Measurements from ENCODE around the gene CD300A.
A peak's percentile ranks its signal among the peaks of the same experiment; 100 is the strongest.

CD300A gene

GRCh38 chr17:74441537-74441936 is 24.9 kb upstream of the CD300A start:
- DNase-seq, result no peak

- DNase-seq, result no peak
These were observed 24.2 kb upstream of the CD300A start for GRCh38 chr17:74442291-74442669.

GRCh38 chr17:74442670-74443515 is 23.5 kb upstream of the CD300A start:
- DNase-seq, result peak; percentile 91

DNA sequence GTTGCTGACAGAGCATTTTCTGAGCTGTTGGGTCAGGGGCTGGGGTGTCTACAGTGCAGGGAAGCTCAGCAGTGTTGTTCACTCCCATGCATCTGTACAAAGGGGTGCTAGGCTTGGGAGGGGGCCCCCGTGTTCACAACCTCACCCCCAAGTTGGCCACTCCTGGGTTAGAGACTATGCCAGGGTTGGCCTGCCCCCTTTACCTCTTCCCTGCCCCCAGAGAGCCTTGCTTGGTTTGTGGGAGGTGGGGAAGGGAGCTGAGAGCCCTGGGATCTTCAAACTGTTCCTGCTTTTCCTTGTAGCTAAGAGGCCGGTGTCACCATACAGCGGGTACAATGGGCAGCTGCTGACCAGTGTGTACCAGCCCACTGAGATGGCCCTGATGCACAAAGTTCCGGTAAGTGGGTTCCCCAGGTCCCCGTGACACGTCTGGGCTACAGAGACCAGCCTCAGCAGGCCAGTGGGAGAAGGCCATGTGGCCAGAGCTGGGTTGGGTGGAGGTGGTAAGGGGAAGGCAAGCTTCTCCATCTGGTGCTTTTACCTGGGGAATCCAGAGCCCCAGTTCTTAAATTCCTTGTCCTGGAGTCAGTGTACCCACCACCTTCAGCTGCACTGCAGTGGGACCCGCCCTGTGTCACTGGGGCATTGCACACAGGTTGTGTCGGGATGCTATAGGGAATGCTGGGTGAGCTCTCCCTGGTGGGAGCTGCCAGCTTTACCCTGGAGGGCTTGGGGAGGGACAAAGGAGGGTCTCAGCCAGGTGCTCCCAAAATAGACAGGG is 22.7 kb upstream of the CD300A start:
- DNase-seq, result no peak

DNA sequence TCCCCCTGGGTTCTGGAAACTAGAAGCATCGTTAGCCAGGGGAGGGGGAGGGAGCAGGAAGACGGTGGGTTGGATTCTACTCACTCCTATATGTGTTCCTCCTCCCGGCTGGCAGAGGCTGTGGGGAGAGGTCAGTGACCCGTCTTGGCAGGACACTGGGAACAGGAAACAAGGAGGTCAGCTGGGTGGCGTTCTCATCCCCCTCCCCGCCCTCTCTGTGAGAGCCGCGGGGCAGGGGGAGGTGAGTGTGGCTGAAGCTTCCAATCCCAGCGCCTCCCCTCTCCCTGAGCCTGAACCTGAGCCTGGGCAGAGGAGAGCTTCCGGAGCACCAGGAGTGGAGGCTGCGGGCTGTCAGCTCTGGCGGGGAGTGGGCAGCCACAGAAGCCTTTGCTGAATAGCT is 22.0 kb upstream of the CD300A start:
- DNase-seq, result no peak

- no peak for DNase-seq
These were observed 21.3 kb upstream of the CD300A start for GRCh38 chr17:74445158-74445557.

DNA sequence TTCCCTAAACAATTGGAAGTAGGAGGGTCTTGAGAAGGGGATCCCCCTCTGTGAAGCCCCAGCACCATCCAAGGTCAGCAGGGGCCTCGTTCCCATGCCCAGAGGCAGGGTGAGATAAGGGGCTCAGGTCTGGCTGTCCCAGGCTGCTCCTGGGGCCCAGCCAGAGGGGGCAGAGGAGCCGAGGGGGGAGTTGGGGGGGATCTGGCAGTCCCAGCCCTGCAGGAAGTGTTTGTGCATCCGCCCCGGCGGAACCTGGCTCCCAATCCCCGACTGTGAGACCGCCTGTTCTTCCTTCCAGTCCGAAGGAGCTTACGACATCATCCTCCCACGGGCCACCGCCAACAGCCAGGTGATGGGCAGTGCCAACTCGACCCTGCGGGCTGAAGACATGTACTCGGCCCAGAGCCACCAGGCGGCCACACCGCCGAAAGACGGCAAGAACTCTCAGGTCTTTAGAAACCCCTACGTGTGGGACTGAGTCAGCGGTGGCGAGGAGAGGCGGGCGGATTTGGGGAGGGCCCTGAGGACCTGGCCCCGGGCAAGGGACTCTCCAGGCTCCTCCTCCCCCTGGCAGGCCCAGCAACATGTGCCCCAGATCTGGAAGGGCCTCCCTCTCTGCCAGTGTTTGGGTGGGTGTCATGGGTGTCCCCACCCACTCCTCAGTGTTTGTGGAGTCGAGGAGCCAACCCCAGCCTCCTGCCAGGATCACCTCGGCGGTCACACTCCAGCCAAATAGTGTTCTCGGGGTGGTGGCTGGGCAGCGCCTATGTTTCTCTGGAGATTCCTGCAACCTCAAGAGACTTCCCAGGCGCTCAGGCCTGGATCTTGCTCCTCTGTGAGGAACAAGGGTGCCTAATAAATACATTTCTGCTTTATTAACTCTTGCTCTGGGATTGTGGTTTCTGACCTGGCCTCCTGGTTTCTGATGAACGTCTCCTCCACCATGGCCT is 19.6 kb upstream of the CD300A start:
- no peak for DNase-seq

- no peak for DNase-seq
These were observed 18.7 kb upstream of the CD300A start for GRCh38 chr17:74447628-74448159.

DNA sequence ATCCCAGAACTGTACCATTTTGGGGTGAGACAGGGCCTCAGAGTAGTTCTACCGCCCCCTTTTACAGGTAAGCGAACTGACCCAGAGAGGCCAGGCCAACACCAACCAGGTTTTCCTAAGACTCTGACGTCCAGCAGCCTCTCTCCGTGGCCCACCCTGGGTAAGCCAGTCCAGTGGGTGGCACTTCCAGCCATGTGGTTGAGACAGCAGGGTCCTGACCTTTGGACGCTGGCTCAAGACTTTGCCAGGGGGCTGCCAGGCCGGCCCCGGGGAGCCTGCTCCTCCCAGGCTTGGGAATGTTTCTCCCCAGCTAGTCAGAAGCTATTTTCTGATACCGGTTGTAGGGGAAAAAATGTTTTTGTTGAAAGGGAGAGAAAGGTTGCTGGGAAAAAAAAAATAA is 17.7 kb upstream of the CD300A start:
- DNase-seq, result no peak

DNA sequence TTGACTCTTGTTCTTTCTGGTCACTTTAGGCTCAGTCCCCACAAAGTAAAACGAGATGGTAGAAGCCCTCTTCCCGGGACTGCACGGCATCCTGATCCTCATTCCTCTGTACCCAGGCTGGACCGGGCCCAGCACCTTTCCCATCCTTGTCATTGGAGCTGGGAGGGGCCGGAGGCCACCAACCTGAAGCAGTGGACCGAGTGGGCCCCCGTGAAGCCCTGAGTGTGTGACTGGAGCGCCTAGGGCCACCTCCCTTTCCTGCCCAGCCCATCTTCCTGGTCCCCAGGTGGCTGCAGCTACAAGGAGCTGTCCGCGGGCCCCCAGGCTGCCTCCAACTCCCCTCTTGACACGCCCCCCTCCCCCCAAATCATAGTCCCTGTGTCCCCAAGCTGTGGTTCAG is 17.1 kb upstream of the CD300A start:
- no peak for DNase-seq

- DNase-seq, result no peak
These were observed 16.7 kb upstream of the CD300A start for GRCh38 chr17:74449773-74450172.

DNA sequence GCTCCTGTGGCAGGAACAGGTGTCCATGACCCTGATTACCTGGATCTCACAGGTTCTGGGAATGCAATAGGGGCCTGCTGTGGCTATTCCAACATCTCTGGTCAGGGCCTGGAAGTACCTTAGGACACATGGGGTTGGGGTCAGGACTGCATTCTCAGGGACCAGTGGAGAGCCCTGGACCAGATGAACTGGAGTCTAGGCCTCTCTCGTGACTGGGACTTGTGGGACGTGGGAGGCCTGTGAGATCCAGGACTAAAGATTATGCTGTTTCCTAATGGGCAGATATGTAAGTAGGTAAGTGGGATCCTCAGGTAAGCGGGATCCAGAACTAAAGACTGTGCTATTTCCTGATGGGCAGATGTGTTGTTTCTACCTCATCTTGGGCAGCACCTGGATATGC is 16.2 kb upstream of the CD300A start:
- DNase-seq, result no peak

GRCh38 chr17:74450925-74451403 is 15.5 kb upstream of the CD300A start:
- no peak for DNase-seq

DNA sequence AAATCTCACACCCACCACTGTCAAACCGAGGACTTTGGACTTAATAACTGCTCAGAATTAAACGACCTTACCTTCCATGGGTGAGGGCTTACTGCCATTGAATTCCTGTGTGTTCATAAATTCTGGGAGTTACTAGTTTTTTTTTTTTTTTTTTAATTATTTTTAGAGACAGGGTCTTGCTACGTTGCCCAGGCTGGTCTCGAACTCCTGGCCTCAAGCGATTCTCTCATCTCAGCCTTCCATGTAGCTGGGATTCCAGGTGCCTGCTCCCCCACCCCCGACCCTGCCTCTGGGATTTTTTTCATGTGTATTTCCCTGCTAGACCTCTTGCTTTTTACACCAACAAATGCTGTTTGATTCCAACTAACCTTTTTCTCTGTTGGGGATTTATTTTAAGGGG is 14.9 kb upstream of the CD300A start:
- no peak for DNase-seq

- DNase-seq, result no peak
These were observed 14.2 kb upstream of the CD300A start for GRCh38 chr17:74452033-74452840.

- no peak for DNase-seq
These were observed 13.4 kb upstream of the CD300A start for GRCh38 chr17:74452841-74453661.

DNA sequence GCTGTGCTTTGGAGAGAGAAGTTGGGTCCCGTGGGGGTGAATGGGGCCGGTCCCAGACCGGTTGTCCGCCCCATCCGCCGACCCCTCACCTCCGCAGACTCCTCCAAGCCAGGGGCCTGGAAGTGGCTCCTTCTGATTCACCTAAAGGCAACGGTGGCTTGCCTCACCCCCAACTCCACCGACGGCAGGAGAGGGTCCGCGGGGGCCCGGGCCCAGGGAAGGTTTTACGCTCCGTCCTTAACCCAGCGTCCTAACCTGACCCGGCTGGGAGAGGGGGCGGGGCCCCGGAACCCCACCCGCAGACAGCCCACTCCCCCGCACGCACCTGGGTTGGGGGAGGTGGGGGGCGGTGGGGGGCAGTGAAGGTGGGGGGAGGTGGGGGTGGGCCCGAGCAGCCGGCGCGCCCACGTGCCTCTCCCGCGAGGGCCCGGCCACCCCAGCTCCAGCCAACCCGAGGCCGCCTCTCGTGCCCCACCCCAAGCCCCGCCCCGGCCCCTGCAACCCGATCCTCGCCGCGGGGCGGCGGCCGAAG is 12.7 kb upstream of the CD300A start:
- DNase-seq, result peak; percentile 85

DNA sequence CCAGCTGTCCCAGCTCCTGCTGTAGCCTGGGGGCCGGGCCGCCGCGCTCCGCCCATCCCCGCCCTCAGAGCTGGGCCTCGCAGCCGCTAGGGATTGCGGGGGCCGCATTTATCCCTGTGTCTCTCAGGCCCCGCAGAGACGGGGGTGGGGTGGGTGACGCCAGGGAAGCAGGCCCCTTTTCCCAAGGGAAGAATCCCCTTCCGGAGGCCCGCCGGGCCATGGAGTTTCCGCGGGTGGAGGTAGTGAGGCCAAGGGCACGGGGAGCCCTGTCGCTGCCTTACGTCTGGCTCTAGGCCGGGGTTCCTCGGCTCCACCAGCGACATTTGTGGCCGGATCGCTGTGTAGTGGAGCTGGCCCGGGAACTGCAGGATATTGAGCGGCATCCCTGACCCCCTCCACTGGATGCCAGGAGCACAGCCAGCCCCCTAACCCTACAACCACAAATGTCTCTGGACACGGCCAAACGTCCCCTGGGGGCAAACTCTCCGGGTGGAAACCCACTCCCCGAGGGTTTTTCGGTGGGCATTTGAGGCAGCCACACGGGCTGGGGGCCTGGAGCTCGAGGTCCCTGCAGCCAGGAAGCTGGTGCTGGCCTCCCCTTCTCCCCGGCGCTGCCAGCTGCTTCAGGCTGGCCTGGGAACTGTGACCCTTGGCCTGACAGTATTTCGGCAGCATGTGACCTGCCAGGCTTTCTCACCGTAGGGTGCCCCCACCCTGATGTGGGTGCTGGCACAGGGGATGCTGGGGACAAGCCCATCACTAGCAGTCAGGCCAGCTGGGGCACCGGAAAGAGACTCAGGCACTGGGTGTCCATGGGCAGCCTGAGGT is 12.0 kb upstream of the CD300A start:
- no peak for DNase-seq

- no peak for DNase-seq
These were observed 11.3 kb upstream of the CD300A start for GRCh38 chr17:74455025-74455545.

All from OCI-M1 (cell line).